Suprapubic skin (tissue), 3 donors: ENCODE measurements around the gene CSTPP1.

Experiments used
- EP300 ChIP-seq: sonication (generic); formaldehyde crosslinking; IDR thresholded peaks from one replicate; pipeline ENCODE4 v1.6.1; 2017; ENCODE audit warnings: antibody characterized with exemption
- POLR2A ChIP-seq, 2 donors: fragments of 450-650 bp; IDR thresholded peaks; one replicate each; pipeline ENCODE4 v1.6.1; 2017; ENCODE audit warnings: antibody characterized with exemption in 2 of 2, mild to moderate bottlenecking in 2 of 2, moderate library complexity in 2 of 2
- TF ChIP-seq, protein P1 (sequence below), 2 donors: fragments of 200-600 bp in 1 of 2; fragments of 450-650 bp in 1 of 2; sonication (generic) in 1 of 2; IDR thresholded peaks; one replicate each; pipeline ENCODE4 v1.5.1; 2016 to 2019; ENCODE audit warnings: antibody characterized with exemption in 2 of 2, mild to moderate bottlenecking in 1 of 2, moderate library complexity in 1 of 2

DNA sequence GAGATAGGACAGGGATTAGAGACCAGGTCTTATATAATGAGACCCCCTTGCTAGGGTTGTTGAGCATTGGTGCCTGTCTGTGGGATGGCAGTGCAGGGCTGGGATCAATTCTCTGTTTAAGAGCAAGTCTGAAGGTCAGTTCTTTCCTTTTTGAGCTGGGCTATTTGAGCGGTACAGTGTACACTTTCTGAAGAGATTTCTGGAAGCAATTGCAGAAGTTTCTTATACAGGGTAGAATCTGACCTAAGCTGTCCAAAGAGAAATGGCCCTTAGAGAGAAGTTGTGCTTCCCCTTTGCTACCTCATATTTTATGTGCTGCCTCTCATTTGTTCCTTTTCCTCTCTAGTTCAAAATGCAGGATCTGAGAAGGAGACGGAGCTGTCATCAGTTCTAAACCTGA, 35.8 kb downstream of the CSTPP1 start:
- TF ChIP-seq EP300 = no peak
- TF ChIP-seq POLR2A (IDR thresholded peaks at IDR 0.05) = no peak
- TF ChIP-seq, protein P1, sequence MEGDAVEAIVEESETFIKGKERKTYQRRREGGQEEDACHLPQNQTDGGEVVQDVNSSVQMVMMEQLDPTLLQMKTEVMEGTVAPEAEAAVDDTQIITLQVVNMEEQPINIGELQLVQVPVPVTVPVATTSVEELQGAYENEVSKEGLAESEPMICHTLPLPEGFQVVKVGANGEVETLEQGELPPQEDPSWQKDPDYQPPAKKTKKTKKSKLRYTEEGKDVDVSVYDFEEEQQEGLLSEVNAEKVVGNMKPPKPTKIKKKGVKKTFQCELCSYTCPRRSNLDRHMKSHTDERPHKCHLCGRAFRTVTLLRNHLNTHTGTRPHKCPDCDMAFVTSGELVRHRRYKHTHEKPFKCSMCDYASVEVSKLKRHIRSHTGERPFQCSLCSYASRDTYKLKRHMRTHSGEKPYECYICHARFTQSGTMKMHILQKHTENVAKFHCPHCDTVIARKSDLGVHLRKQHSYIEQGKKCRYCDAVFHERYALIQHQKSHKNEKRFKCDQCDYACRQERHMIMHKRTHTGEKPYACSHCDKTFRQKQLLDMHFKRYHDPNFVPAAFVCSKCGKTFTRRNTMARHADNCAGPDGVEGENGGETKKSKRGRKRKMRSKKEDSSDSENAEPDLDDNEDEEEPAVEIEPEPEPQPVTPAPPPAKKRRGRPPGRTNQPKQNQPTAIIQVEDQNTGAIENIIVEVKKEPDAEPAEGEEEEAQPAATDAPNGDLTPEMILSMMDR (IDR thresholded peaks at IDR 0.05) = no peak
